H9 (cell line): Measurements from ENCODE around the gene FAM170A. TPM values are rescaled to one million over a fixed set of nuclear protein-coding genes. Genes with fewer than 3 reads are reported as not detected.

Source experiments
- DNase-seq: peaks from one replicate; pipeline ENCODE4 v3.0.0-alpha.2; 2017
- H2AFZ ChIP-seq: one replicate; pipeline ENCODE4 v1.6.1; 2013; ENCODE audit warnings: mild to moderate bottlenecking, low read length, control low read depth, moderate library complexity
- H2AK5ac ChIP-seq: 2 replicates; pipeline ENCODE4 v1.6.1; 2013; ENCODE audit warnings: low read length, control low read depth, mixed read lengths; ENCODE audit not compliant: insufficient read length
- H2BK120ac ChIP-seq: one replicate; pipeline ENCODE4 v1.6.1; 2013; ENCODE audit warnings: low read depth, mild to moderate bottlenecking, low read length, control low read depth, inconsistent platforms; ENCODE audit not compliant: poor library complexity, severe bottlenecking
- H2BK12ac ChIP-seq: 2 replicates; pipeline ENCODE4 v1.6.1; 2013; ENCODE audit warnings: low read length, control low read depth, mixed read lengths, low read depth; ENCODE audit not compliant: insufficient read length
- H2BK15ac ChIP-seq: 2 replicates; pipeline ENCODE4 v1.6.1; 2013; ENCODE audit warnings: low read depth, low read length, control low read depth
- H2BK20ac ChIP-seq: one replicate; pipeline ENCODE4 v1.6.1; 2013; ENCODE audit warnings: low read depth, mild to moderate bottlenecking, low read length, control low read depth, inconsistent platforms; ENCODE audit not compliant: poor library complexity, severe bottlenecking
- H2BK5ac ChIP-seq: 2 replicates; pipeline ENCODE4 v1.6.1; 2013; ENCODE audit warnings: low read length, control low read depth, mixed read lengths; ENCODE audit not compliant: insufficient read length
- H3K14ac ChIP-seq: 2 replicates; pipeline ENCODE4 v1.6.1; 2013; ENCODE audit warnings: low read length, control low read depth; ENCODE audit not compliant: insufficient read depth
- H3K18ac ChIP-seq: 2 replicates; pipeline ENCODE4 v1.6.1; 2013; ENCODE audit warnings: low read depth, mild to moderate bottlenecking, mixed read lengths, low read length, control low read depth; ENCODE audit not compliant: insufficient read length
- H3K23ac ChIP-seq: 2 replicates; pipeline ENCODE4 v1.6.1; 2013; ENCODE audit warnings: low read length, control low read depth, mixed read lengths, low read depth; ENCODE audit not compliant: insufficient read length
- H3K23me2 ChIP-seq: 2 replicates; pipeline ENCODE4 v1.6.1; 2013; ENCODE audit warnings: low read depth, mild to moderate bottlenecking, mixed read lengths, low read length, control low read depth; ENCODE audit not compliant: insufficient read length, poor library complexity, severe bottlenecking
- H3K27ac ChIP-seq: 2 replicates; pipeline ENCODE4 v1.5.1; 2013; ENCODE audit warnings: low read length, control low read depth, mixed read lengths, low read depth; ENCODE audit not compliant: insufficient read length
- H3K27me3 ChIP-seq: 2 replicates; pipeline ENCODE4 v1.6.1; 2013; ENCODE audit warnings: low read length, control low read depth, inconsistent platforms; ENCODE audit not compliant: insufficient read depth
- H3K4ac ChIP-seq: 2 replicates; pipeline ENCODE4 v1.6.1; 2013; ENCODE audit warnings: low read depth, mild to moderate bottlenecking, control low read depth, inconsistent platforms, low read length, moderate library complexity
- H3K4me1 ChIP-seq: 2 replicates; pipeline ENCODE4 v1.6.1; 2013; ENCODE audit warnings: low read length, control low read depth, inconsistent platforms; ENCODE audit not compliant: insufficient read depth
- H3K4me2 ChIP-seq: 2 replicates; pipeline ENCODE4 v1.6.1; 2013; ENCODE audit warnings: low read length, control low read depth, mixed read lengths; ENCODE audit not compliant: insufficient read length, insufficient read depth
- H3K56ac ChIP-seq: 2 replicates; pipeline ENCODE4 v1.6.1; 2013; ENCODE audit warnings: low read depth, mild to moderate bottlenecking, mixed read lengths, low read length, control low read depth; ENCODE audit not compliant: insufficient read length
- H3K79me1 ChIP-seq: 2 replicates; pipeline ENCODE4 v1.6.1; 2013; ENCODE audit warnings: low read depth, mild to moderate bottlenecking, moderate library complexity, low read length, control low read depth, inconsistent platforms; ENCODE audit not compliant: insufficient read depth, poor library complexity, severe bottlenecking
- H3K79me2 ChIP-seq: 2 replicates; pipeline ENCODE4 v1.6.1; 2013; ENCODE audit warnings: low read length, control low read depth, inconsistent platforms; ENCODE audit not compliant: insufficient read depth
- H3K9ac ChIP-seq: 2 replicates; pipeline ENCODE4 v1.6.1; 2013; ENCODE audit warnings: low read length, control low read depth, mixed read lengths; ENCODE audit not compliant: insufficient read length; ENCODE audit errors: extremely low read depth
- H3K9me3 ChIP-seq: one replicate; pipeline ENCODE4 v1.6.1; 2013; ENCODE audit warnings: low read depth, low read length, inconsistent platforms; ENCODE audit not compliant: control insufficient read depth
- H3T11ph ChIP-seq: one replicate; pipeline ENCODE4 v1.6.1; 2013; ENCODE audit warnings: mild to moderate bottlenecking, low read length, control low read depth, inconsistent platforms
- H4K20me1 ChIP-seq: one replicate; pipeline ENCODE4 v1.6.1; 2013; ENCODE audit not compliant: control insufficient read depth, insufficient read length, insufficient read depth
- H4K5ac ChIP-seq: 2 replicates; pipeline ENCODE4 v1.6.1; 2013; ENCODE audit warnings: low read depth, mild to moderate bottlenecking, mixed read lengths, low read length, control low read depth; ENCODE audit not compliant: insufficient read length
- H4K8ac ChIP-seq: replicated peaks from 2 replicates; pipeline ENCODE4 v1.6.1; 2013; ENCODE audit warnings: low read length, control low read depth, mixed read lengths, low read depth; ENCODE audit not compliant: insufficient read length
- H4K91ac ChIP-seq: 2 replicates; pipeline ENCODE4 v1.6.1; 2013; ENCODE audit warnings: low read depth, mild to moderate bottlenecking, moderate library complexity, mixed read lengths, low read length, control low read depth; ENCODE audit not compliant: insufficient read length
- H3K27ac Mint-ChIP-seq, 3 experiments: 2 replicates in 2 of 3; 3 replicates in 1 of 3; pipeline ENCODE4 v1.8.0; 2020 to 2021; ENCODE audit warnings: mixed read lengths in 3 of 3, mild to moderate bottlenecking in 1 of 3, moderate library complexity in 1 of 3
- H3K27me3 Mint-ChIP-seq: 2 replicates; pipeline ENCODE4 v1.8.0; 2021; ENCODE audit warnings: low read depth, mild to moderate bottlenecking, moderate library complexity, mixed read lengths
- H3K36me3 Mint-ChIP-seq, 3 experiments: 2 replicates in 2 of 3; 3 replicates in 1 of 3; pipeline ENCODE4 v1.8.0; 2020 to 2021; ENCODE audit warnings: low read depth in 3 of 3, mixed read lengths in 3 of 3; ENCODE audit not compliant: insufficient read depth in 1 of 3
- H3K4me1 Mint-ChIP-seq, 2 experiments: 2 replicates each; pipeline ENCODE4 v1.8.0; 2020; ENCODE audit warnings: mixed read lengths in 2 of 2
- H3K4me3 Mint-ChIP-seq, 2 experiments: 2 replicates in 1 of 2; 3 replicates in 1 of 2; pipeline ENCODE4 v1.8.0; 2020 to 2021; ENCODE audit warnings: mild to moderate bottlenecking in 2 of 2, mixed read lengths in 2 of 2, moderate library complexity in 1 of 2
- H3K9me3 Mint-ChIP-seq, 2 experiments: 2 replicates in 1 of 2; 3 replicates in 1 of 2; pipeline ENCODE4 v1.8.0; 2020; ENCODE audit warnings: mild to moderate bottlenecking in 2 of 2, mixed read lengths in 2 of 2, moderate library complexity in 1 of 2
- total RNA-seq: library from RNA; stranded (reverse); gene quantifications from 2 replicates; pipeline ENCODE4 v1.2.1, GENCODE V29; 2021
- TF ChIP-seq, protein P1 (sequence below): fragments of 200-600 bp; sonication (generic); conservative IDR thresholded peaks from 3 replicates; pipeline ENCODE4 v1.8.0; 2021; ENCODE audit warnings: antibody characterized with exemption, mild to moderate bottlenecking

FAM170A gene
- total RNA-seq, 1 experiment from 2014 or later: not detected

DNA sequence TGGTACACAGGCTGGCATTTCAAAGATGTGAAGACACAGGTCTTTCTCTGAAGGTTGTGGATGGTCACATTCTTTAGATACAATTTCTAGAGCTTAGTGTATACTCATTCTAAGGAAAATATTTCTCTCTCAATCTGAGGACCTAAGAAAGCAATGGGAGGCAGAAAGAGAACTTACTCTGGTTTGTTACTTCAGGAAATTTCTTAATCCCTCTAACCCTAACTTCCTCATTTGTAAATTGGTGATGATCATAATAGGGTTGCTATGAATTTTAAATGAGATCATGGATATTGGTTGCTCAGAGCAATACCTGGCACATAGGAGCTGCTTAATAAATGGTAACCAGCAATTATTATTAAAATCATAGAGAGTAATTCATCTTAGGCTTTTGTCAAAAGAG lies 22.1 kb downstream of the FAM170A start:
- TF ChIP-seq, protein P1, sequence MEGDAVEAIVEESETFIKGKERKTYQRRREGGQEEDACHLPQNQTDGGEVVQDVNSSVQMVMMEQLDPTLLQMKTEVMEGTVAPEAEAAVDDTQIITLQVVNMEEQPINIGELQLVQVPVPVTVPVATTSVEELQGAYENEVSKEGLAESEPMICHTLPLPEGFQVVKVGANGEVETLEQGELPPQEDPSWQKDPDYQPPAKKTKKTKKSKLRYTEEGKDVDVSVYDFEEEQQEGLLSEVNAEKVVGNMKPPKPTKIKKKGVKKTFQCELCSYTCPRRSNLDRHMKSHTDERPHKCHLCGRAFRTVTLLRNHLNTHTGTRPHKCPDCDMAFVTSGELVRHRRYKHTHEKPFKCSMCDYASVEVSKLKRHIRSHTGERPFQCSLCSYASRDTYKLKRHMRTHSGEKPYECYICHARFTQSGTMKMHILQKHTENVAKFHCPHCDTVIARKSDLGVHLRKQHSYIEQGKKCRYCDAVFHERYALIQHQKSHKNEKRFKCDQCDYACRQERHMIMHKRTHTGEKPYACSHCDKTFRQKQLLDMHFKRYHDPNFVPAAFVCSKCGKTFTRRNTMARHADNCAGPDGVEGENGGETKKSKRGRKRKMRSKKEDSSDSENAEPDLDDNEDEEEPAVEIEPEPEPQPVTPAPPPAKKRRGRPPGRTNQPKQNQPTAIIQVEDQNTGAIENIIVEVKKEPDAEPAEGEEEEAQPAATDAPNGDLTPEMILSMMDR: no peak
- Histone ChIP-seq H4K8ac (no peak overlapping the region), H3T11ph (no peak overlapping the region), H2BK15ac (no peak overlapping the region), H3K4me2 (no peak overlapping the region), H3K79me1 (no peaks in the 10 kb centered on the region), H2AK5ac (no peak overlapping the region), H3K56ac (no peak overlapping the region), H3K9me3 (no peaks in the 10 kb centered on the region), H3K23ac (no peak overlapping the region), H3K27me3 (no peaks in the 10 kb centered on the region), H2BK12ac (no peak overlapping the region), H2BK20ac (no peak overlapping the region), H4K91ac (no peak overlapping the region), H3K18ac (no peak overlapping the region), H3K27ac (no peak overlapping the region), H2BK5ac (no peak overlapping the region), H3K4ac (no peak overlapping the region), H4K5ac (no peak overlapping the region), H4K20me1 (no peaks in the 10 kb centered on the region), H3K79me2 (no peaks in the 10 kb centered on the region), H3K9ac (no peak overlapping the region), H2BK120ac (no peak overlapping the region), H3K4me1 (no peaks in the 10 kb centered on the region), H2AFZ (no peak overlapping the region), H3K14ac (no peak overlapping the region), H3K23me2 (no peaks in the 10 kb centered on the region)
- H3K4me1 Mint-ChIP-seq: no peaks in the 10 kb centered on the region
- no peaks in the 10 kb centered on the region for H3K9me3 Mint-ChIP-seq
- H3K27me3 Mint-ChIP-seq: no peaks in the 10 kb centered on the region
- DNase-seq: no peak
- H3K27ac Mint-ChIP-seq: no peak overlapping the region
- no peak overlapping the region for H3K4me3 Mint-ChIP-seq
- H3K36me3 Mint-ChIP-seq: no peaks in the 10 kb centered on the region
